Activated T-helper 1 cell treated with anti-CD3 and anti-CD28 coated beads, Interleukin-2, amount 50 U/mL, for 16 hours (primary cell): Measurements from ENCODE around the gene ABHD17A.
A peak's percentile ranks its signal among the peaks of the same experiment; 100 is the strongest.

Source experiments
- DNase-seq, 2 donors: peaks; one replicate each; pipeline ENCODE4 v3.0.0-alpha.2; 2020; ENCODE audit warnings: low read depth in 1 of 2, low spot score in 1 of 2

Gene ABHD17A

DNA sequence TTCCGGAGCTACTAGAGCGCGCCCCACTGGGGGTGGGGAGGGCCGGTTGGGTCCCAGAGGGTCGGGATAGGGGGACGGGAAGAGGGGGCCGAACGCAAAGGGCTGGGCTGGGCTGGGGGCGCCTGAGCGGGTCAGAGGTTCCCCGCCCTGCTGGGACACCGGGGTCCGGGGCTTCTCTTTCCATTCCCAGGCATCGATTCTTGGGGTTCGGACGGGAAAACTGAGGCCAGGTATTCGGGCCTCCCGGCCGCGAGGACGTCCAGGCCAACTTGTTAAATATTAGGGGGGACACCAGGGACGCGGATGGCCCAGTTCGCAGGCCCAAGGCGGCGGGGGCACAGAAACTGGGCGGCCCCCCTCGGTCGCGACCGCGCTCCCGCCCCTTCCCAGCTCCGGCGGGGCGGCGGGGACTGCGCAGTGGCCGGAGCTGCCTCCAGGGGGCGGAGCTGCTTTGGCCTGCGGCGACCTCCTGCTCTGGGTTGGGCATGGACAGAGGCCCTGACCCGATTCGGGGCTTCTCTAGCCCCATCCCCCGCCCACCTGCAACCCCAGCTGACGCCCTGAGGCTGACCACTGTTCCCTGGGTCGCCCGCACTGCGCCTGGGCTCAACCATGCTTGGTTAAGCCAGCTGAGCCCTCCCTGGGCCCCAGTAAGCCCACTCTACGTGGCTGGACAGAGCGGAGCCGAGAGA lies 20.7 kb downstream of the ABHD17A start:
- peak in 1 of 2 donors; percentile 48 for DNase-seq

DNA sequence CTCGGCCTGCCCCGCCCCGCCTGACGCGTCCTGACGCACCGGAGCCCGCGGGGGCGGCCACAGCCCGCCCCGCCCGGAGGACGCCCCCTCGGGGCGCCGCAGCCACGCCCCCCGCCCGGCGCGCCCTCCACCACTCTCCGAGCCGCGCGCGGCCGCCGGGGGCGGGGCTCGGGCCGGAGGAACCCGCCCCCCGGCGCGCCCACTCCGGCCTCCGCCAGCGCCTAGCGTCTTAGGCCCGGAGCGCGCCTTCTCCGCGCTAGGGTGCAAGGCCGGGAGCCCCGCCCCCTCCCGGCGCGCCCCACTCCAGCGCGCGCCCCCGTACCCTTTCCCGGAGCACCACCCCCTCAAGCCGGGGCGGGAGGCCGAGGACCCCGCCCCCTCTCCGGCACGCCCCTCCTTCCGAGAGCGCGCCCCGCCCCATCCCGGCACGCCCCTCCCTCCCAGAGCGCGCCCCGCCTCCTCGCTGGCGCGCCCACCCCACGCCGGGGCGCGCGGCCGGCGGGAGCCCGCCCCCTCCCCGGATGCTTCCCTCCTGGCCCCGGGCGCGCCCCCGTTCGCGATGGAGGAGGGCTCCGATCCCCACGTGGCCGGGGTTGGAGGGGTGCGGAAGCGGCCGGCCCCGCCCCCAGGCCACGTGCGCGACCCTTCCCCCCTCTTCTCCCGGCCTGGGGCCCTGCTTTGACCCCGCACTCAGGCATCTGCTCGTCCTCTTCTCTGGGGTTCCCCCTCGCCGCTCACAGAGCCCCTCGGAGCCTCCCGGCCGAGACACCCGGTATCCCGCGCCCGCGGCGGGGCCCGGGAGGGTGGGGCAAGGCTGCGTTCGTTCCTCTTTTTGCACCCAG lies 21.4 kb downstream of the ABHD17A start:
- peak; percentile 82 to 93 for DNase-seq

- DNase-seq = no peak
These were observed 22.0 kb downstream of the ABHD17A start, which contains the start of gene KLF16 for GRCh38 chr19:1863328-1863637. KLF16 (minus strand) TSS chr19:1863579; CDS start chr19:1863497, 82 bp downstream.

DNA sequence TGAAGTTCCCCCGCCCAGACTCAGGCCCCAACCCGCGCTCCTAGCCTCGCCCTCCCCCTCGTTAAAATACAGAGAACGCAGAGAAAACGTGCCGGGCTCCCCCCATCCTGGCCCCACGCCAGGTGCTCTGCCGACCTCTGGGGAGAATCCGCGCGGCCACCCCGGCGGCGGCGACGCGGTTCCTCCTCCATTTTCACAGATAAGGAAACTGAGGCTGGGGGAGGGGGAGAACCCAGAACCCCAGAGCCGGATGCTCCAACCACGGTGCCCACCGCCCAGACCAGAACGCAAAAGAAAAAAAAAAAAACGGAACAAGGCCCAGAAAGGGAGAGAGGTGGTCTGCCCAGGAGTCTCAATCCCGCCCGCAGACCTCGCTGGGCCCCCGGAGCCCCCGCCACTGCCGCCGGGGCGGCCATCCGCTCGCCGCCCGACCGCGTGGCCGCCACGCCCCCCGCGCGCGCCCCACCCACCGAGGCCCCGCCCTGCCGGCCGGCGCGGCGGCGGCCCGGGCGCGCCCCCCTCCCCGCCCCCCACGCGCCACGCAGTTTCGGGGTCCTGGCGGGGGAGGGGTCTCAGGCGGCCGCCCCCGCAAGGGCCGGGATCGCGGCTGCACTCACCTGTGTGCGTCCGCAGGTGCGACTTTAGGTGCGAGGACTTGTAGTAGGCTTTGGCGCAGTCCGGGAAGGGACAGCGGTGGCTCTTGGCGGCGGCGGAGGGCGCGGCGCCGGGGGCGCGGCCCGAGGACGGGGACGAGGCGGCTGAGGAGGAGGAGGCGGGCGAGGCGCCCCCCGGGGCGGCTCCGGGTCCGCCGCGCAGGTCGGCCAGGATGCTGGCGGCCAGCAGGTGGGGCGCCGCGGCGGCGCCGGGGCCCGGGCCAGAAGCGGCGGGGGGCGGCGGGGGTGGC lies 22.6 kb downstream of the ABHD17A start:
- peak in 1 of 2 donors; percentile 43 for DNase-seq

DNA sequence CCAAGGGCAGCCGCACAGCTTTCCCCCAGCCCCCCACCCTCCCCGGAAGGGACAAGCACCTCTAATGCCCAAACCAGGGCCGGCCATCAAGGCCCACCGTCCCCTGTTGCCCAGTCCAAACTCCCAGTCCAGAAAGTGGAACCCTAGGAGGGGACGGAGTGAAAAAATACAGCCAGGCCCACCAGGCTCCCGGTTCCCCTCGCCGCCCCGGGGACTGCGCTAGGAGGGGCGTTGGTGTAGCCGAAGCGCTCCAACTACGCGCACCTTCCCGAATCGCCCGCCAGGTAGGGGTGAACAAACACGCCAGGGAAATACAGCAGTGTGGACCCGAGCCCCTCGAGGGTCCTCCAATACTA lies 23.2 kb downstream of the ABHD17A start:
- DNase-seq = no peak

DNA sequence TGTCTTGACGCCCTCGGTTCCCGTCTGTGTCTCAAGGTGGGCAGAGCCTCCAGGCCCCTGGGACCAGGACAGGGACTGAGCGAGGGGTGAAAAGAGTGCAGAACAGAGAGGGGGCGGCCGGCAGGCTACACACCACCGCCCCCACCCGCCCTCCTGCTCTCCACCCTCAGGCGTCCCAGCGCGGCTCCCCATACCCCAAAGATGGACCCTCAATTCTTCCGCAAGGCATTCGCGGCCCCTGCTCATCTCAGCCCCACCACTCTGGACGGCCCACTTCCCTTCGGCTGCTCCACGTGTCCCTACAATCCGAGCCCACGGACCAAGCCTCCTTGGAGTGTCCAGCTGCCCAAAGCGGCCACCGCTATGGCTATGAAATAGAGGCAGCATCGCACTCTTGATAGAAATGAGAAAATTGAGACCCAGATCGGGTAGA lies 23.7 kb downstream of the ABHD17A start:
- no peak for DNase-seq

DNA sequence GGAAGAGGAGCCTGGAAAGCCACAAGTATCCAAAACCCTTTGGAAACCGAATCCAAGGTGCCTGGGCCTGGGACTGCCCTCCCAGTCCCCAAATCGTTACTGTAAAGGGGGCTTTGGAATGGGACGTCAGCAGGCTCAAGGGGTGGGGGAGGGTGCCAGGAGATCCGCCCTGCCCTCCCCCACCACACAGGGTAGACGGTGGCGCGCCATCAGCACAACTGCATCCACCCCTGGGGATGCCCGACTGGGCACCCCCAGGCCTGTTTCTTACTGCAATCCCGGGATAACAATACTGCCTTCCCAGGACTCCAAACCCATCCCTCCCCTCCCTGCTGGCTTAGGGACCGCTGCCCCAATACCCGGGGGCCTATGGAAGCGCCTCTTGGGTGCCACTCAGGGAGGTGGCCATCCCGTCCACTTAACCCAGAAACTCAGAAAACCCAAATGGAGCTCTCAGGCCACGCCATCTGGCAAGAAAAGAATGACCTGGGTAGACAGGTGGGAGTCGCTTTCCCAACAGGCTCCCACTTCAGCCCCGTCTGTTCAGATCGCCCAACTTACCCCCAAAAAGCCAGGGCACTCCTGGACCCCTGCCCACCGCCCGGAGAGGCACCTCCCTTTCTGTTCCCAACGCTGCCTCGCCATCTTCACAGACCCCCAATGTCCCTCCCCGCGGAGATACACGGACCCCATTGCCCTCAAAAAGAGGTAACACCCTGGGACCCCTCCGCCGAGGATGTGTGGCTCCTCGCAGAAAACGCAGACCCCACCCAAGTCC lies 24.3 kb downstream of the ABHD17A start:
- DNase-seq = no peak

GRCh38 chr19:1860042-1860775 lies 25.1 kb downstream of the ABHD17A start:
- peak in 1 of 2 donors; percentile 52 for DNase-seq

DNA sequence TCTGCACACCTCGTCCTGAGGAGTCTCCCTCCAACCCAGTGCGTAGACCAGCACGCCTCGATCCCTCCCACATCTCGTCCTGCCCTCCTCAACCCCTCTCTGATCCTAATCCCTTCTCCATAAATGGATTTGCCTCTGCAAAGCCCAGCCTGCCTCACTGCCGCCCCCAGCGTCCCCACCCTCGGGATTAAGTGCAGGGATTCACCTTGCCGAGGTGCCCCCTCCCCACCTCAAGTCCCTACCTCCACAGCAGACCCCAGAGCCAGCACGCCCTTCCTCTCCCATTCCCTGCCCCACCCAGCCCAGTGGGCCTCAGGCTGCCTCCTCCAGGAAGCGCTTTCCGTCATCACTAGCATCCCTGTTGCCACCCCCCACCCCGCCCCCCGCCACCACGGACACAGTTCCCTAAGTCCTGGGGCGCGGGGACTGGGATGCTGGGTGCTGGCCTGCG lies 25.9 kb downstream of the ABHD17A start:
- DNase-seq = no peak

DNA sequence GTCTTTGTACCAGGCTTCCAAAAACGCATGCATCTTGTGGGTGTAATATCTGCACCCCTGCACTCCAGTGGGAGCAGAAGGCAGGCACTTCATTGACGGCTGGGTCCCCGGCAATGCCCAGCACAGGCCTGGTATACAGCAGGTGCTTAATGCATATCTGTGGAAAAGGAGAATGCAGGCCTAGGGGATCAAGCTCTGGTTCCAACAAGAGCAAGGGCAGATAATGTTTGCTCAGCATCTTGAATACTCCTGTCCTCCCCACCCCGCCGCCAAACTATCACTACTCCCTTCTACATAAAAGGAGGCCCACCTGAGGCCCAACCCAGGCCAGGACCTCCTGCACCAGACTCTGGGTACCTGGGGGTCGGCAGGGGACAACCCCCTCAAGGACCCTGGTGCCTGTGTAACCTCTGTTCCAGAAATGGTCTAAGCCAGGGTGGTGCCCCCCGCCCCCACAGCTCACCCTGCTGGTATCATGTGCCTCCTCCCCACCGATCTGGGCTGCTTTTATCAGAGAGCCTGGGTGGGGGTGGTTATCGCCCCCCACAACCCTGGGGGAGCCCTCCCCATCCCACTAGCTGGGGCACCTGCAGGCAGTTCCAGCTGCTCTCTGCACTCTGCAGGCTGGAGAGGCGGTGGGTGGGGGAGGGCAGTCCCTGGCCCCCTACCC lies 26.7 kb downstream of the ABHD17A start:
- DNase-seq = no peak

GRCh38 chr19:1857648-1858326 lies 27.5 kb downstream of the ABHD17A start:
- no peak for DNase-seq

GRCh38 chr19:1856698-1857603 lies 28.3 kb downstream of the ABHD17A start:
- DNase-seq = no peak

- DNase-seq = no peak
These were observed 29.0 kb downstream of the ABHD17A start for GRCh38 chr19:1856345-1856697.

DNA sequence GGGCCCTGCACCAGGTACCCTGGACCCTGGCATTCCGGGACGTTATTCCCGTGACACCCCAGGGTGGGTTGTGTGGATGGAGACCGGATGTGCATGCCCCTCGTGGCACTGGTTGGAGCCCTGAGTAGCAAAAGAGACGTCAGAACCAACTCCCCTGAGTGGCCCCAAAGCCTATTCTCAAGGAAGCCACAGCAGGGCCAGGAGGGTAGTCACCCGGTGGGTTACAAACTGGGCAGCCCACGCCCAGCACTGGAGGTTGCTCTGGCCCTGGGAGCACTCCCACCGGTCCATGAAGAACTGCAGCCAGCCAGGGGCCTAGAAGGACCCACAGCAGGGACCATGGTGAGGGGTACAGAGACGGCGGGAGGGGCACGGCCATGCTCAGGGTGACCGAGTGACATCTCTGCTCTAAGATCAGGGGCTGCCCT lies 29.5 kb downstream of the ABHD17A start:
- DNase-seq = no peak

GRCh38 chr19:1855040-1855827 lies 30.1 kb downstream of the ABHD17A start:
- DNase-seq = peak; percentile 67

- DNase-seq = no peak
These were observed 30.7 kb downstream of the ABHD17A start for GRCh38 chr19:1854542-1855039.

DNA sequence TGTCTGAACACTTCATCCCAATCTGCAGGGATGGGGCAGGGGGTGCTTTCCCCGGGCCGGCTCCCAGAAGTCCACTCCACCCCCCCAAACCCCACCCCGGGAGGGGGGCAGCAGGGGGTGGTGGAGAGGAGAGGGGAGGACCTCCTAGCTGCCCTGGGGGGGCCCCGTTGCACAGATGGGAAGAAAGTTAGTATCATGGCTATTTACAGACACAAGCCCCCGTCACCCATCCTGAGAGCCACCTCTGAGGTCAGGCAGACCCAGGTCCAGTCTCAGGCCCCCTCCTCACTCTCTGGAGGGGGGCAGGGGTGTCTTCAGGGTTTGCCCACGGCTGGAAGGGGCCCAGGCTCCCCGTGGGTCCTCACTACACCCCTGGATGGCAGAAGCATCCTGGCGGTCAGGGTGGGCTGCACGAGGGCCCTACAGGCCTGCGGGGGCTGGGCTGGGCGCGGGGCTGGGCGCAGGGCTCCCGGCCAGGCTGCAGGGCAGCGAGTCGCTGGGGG lies 31.2 kb downstream of the ABHD17A start:
- no peak for DNase-seq
